HCT116 (cell line): ENCODE measurements around the gene TAP1. TPM values are rescaled to one million over a fixed set of nuclear protein-coding genes. Genes with fewer than 3 reads are reported as not detected.

ENCODE experiments used
- ATAC-seq: fragments of 200-7000 bp; cut with Tn5 transposase; 2 replicates; pipeline ENCODE4 v1.9.1; 2020; ENCODE audit warnings: mild to moderate bottlenecking, moderate library complexity
- BruUV-seq: library from RNA; stranded (reverse); fragments of 400-500 nt; replicated peaks from 2 replicates; lab custom pipeline; 2021; lab: Mats Ljungman, UMichigan
- CTCF ChIA-PET: fragments of 300-600 bp; sonication (Branson Sonifier 250); formaldehyde crosslinking; loops from one replicate; lab custom pipeline; 2021; ENCODE audit warnings: antibody characterized with exemption; lab: Charles Lee
- POLR2A ChIA-PET: fragments of 300-600, 350-600 bp; sonication (Branson Sonifier 250); formaldehyde crosslinking; loops from one replicate; lab custom pipeline; 2021; ENCODE audit warnings: antibody characterized with exemption; lab: Charles Lee
- RAD21 ChIA-PET, 2 experiments: fragments of 300-600 bp; sonication (Branson Sonifier 250); formaldehyde crosslinking; loops; one replicate each; lab custom pipeline; 2023; ENCODE audit warnings: low total read pairs in 2 of 2; ENCODE audit not compliant: uncharacterized antibody in 2 of 2, unreplicated experiment in 2 of 2, low non-redundant PET in 1 of 2; lab: Charles Lee
- DNase-seq: peaks from one replicate; pipeline ENCODE4 v3.0.0-alpha.2; 2010; ENCODE audit warnings: low read depth, low spot score
- H2AFZ ChIP-seq: fragments of 200-600 bp; shearing (Covaris generic), sonication (generic); 2 replicates; pipeline ENCODE4 v1.6.1; 2017; ENCODE audit warnings: low read depth, mixed run types, mixed read lengths, antibody characterized with exemption, low read length; ENCODE audit not compliant: poor library complexity, severe bottlenecking
- H3K27ac ChIP-seq: 2 replicates; pipeline ENCODE4 v1.5.1; 2012; ENCODE audit warnings: low read depth, low read length
- H3K27me3 ChIP-seq: fragments of 200-600 bp; sonication (generic); 2 replicates; pipeline ENCODE4 v1.6.1; 2016; ENCODE audit warnings: mixed run types, low read length, mixed read lengths; ENCODE audit not compliant: insufficient read depth
- H3K36me3 ChIP-seq, 2 experiments: fragments of 200-500 bp in 1 of 2; fragments of 200-600 bp in 1 of 2; sonication (Bioruptor generic) in 1 of 2; sonication (generic) in 1 of 2; 2 replicates each; pipeline versions ENCODE4 v1.5.1 to v1.6.1; 2014 to 2016; ENCODE audit warnings: low read length in 2 of 2, inconsistent platforms in 1 of 2, mixed read lengths in 1 of 2, mixed run types in 1 of 2; ENCODE audit not compliant: insufficient read depth in 2 of 2, control insufficient read depth in 1 of 2
- H3K4me1 ChIP-seq, 2 experiments: fragments of 200-600 bp in 1 of 2; sonication (generic) in 1 of 2; 2 replicates each; pipeline versions ENCODE4 v1.5.1 to v1.6.1; 2012 to 2017; ENCODE audit warnings: low read length in 2 of 2, inconsistent platforms in 1 of 2, mild to moderate bottlenecking in 1 of 2, mixed read lengths in 1 of 2, mixed run types in 1 of 2, moderate library complexity in 1 of 2; ENCODE audit not compliant: insufficient read depth in 2 of 2, control insufficient read depth in 1 of 2
- H3K4me2 ChIP-seq: fragments of 200-600 bp; sonication (generic); 2 replicates; pipeline ENCODE4 v1.6.1; 2017; ENCODE audit warnings: mixed run types, low read length, mixed read lengths
- H3K4me3 ChIP-seq, 2 experiments: fragments of 200-600 bp in 1 of 2; sonication (generic) in 1 of 2; replicated peaks in 1 of 2; 2 replicates each; pipeline ENCODE4 v1.5.1; 2011 to 2016; ENCODE audit warnings: low read length in 2 of 2, control low read depth in 1 of 2, low read depth in 1 of 2, mild to moderate bottlenecking in 1 of 2, mixed read lengths in 1 of 2, mixed run types in 1 of 2
- H3K79me2 ChIP-seq: fragments of 200-600 bp; sonication (generic); 2 replicates; pipeline ENCODE4 v1.6.1; 2017; ENCODE audit warnings: mild to moderate bottlenecking, mixed run types, low read length, moderate library complexity, mixed read lengths; ENCODE audit not compliant: insufficient read depth
- H3K9ac ChIP-seq: fragments of 200-600 bp; sonication (generic); 2 replicates; pipeline ENCODE4 v1.6.1; 2016; ENCODE audit warnings: low read length, mixed read lengths
- H3K9me2 ChIP-seq: fragments of 200-600 bp; sonication (generic), shearing (Covaris generic); 2 replicates; pipeline ENCODE4 v1.6.1; 2017; ENCODE audit warnings: mixed run types, mild to moderate bottlenecking, moderate library complexity; ENCODE audit not compliant: insufficient read depth
- H3K9me3 ChIP-seq, 2 experiments: fragments of 200-500 bp in 1 of 2; fragments of 200-600 bp in 1 of 2; sonication (Bioruptor generic) in 1 of 2; sonication (generic) in 1 of 2; 2 replicates each; pipeline ENCODE4 v1.6.1; 2014 to 2017; ENCODE audit warnings: low read length in 2 of 2, mixed read lengths in 2 of 2, inconsistent platforms in 1 of 2, low read depth in 1 of 2, mild to moderate bottlenecking in 1 of 2, mixed run types in 1 of 2, moderate library complexity in 1 of 2; ENCODE audit not compliant: control insufficient read depth in 1 of 2, insufficient read depth in 1 of 2
- H4K20me1 ChIP-seq: fragments of 200-600 bp; sonication (generic), shearing (Covaris generic); 2 replicates; pipeline ENCODE4 v1.6.1; 2017; ENCODE audit warnings: mixed run types, mild to moderate bottlenecking, moderate library complexity; ENCODE audit not compliant: insufficient read depth
- CTCF ChIP-seq, 3 experiments: fragments of 200-600 bp in 1 of 3; sonication (generic) in 1 of 3; IDR thresholded peaks in 2 of 3; conservative IDR thresholded peaks in 1 of 3; 2 replicates each; pipeline ENCODE4 v1.5.1; 2012 to 2017; ENCODE audit warnings: low read depth in 2 of 3, low read length in 2 of 3, antibody characterized with exemption in 1 of 3, borderline replicate concordance in 1 of 3, control low read depth in 1 of 3, mild to moderate bottlenecking in 1 of 3, mixed read lengths in 1 of 3, mixed run types in 1 of 3, moderate library complexity in 1 of 3; ENCODE audit not compliant: insufficient read depth in 1 of 3
- ELF1 ChIP-seq: IDR thresholded peaks from 2 replicates; pipeline ENCODE4 v1.6.1; 2012; ENCODE audit warnings: low read depth, borderline replicate concordance
- EZH2phosphoT487 ChIP-seq: fragments of 200-600 bp; IDR thresholded peaks from 2 replicates; pipeline ENCODE4 v1.6.1; 2018; ENCODE audit warnings: antibody characterized with exemption, borderline replicate concordance
- JUND ChIP-seq: IDR thresholded peaks from 2 replicates; pipeline ENCODE4 v1.6.1; 2012
- POLR2A ChIP-seq: IDR thresholded peaks from 2 replicates; pipeline ENCODE4 v1.7.0; 2011; ENCODE audit warnings: borderline replicate concordance; ENCODE audit not compliant: insufficient read depth, insufficient read length; ENCODE audit errors: extremely low read depth
- REST ChIP-seq: IDR thresholded peaks from 2 replicates; pipeline ENCODE4 v1.6.1; 2012; ENCODE audit warnings: low read depth
- SIN3A ChIP-seq: IDR thresholded peaks from 2 replicates; pipeline ENCODE4 v1.6.1; 2012; ENCODE audit warnings: low read depth
- SRF ChIP-seq: IDR thresholded peaks from 2 replicates; pipeline ENCODE4 v1.6.1; 2012; ENCODE audit warnings: low read depth
- TCF7L2 ChIP-seq: IDR thresholded peaks from 2 replicates; pipeline ENCODE4 v1.7.0; 2011; ENCODE audit warnings: borderline replicate concordance, inconsistent platforms; ENCODE audit not compliant: insufficient read depth, insufficient read length; ENCODE audit errors: extremely low read depth
- YY1 ChIP-seq: IDR thresholded peaks from 2 replicates; pipeline ENCODE4 v1.6.1; 2011; ENCODE audit warnings: low read length, low read depth, moderate library complexity, mild to moderate bottlenecking; ENCODE audit not compliant: insufficient replicate concordance; ENCODE audit errors: extremely low read depth
- ZNF274 ChIP-seq: fragments of 200-500 bp; sonication (Bioruptor generic); IDR thresholded peaks from 2 replicates; pipeline ENCODE4 v1.6.1; 2014; ENCODE audit warnings: mild to moderate bottlenecking, low read depth, low read length, inconsistent platforms
- intact Hi-C: fragments of 100-400 bp; cut with micrococcal nuclease; formaldehyde crosslinking; loops from 2 replicates; pipeline ENCODE4 v1.10.0; 2022
- total RNA-seq: library from RNA; stranded (reverse); gene quantifications from one replicate; pipeline ENCODE4 v1.2.1, GENCODE V29; 2021; ENCODE audit not compliant: unreplicated experiment
- TF ChIP-seq, protein P1 (sequence below): IDR thresholded peaks from 2 replicates; pipeline ENCODE4 v1.6.1; 2011; ENCODE audit warnings: mild to moderate bottlenecking, low read length, moderate library complexity; ENCODE audit not compliant: insufficient replicate concordance; ENCODE audit errors: extremely low read depth

TAP1 gene
- total RNA-seq, 1 experiment from 2014 or later = 32.2 TPM

DNA sequence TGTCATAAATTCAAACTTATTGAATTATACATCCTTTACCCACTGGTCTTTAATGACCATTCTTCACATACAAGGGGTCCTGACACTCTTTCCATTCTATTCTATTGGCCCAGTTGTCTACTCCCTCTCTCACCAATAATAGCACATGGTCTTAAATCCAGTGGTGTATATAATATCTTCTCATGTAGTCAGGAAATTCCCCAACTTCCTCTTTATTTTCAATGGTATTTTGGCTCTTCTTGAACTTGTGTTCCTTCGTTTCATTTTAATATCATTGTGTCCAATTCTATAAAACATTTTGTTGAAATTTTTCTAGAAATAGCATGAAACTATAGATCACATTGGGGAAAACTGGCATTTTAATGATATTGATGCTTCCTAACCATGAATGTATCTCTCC is 37.3 kb upstream of the TAP1 start (continued):
- TF ChIP-seq EZH2phosphoT487 = no peak

DNA sequence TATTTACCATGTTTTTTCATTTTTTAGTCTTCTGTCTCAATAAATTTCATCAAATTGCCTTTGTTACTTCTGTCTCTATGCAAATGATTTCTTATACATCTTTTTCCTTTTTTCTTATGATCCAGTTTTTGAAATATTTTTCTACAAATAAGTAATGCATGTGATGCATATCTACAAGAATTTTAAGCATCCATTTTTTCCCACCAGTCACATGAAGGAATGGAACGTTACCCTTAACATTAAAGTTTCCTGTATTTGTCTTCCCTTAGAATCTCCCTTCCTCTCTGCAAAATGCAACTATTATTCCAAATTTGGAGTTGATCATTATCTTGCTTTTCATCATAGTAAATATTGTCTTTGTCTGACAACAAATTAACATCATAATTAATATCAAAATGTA is 36.0 kb upstream of the TAP1 start:
- intact Hi-C loops = loop anchor here (5.0 kb wide), 2 partner anchors 43 to 78 kb away; partner anchors contain the start of gene BRD2
- DNase-seq (no peak), ATAC-seq (no peak)
- Histone ChIP-seq H3K9ac (no peak overlapping the region), H3K36me3 (no peaks in the 10 kb centered on the region), H3K4me3 (no peak overlapping the region), H3K4me2 (no peak overlapping the region), H3K27ac (no peak overlapping the region), H3K4me1 (peaks cover 0 to 14% of the 10 kb centered on the region in 2 experiments; a peak in 3 of 4 replicates), H3K79me2 (no peaks in the 10 kb centered on the region), H3K27me3 (no peaks in the 10 kb centered on the region), H2AFZ (no peak overlapping the region), H3K9me3 (no peaks in the 10 kb centered on the region), H4K20me1 (no peaks in the 10 kb centered on the region), H3K9me2 (no peaks in the 10 kb centered on the region)
- RAD21 ChIA-PET = no interaction called here
- CTCF ChIA-PET = no interaction called here
- POLR2A ChIA-PET = no interaction called here
- BruUV-seq = no TSS peak
- TF ChIP-seq SIN3A (no peak), YY1 (no peak), TCF7L2 (no peak), ZNF274 (no peak), JUND (no peak), REST (no peak), EZH2phosphoT487 (no peak), POLR2A (no peak), ELF1 (no peak), SRF (no peak), CTCF (IDR thresholded peaks at IDR 0.05 in 2 of 3, conservative IDR thresholded peaks at IDR 0.05 in 1 of 3; ENCODE audit: borderline replicate concordance in 1 of 3, insufficient read depth in 1 of 3, low read depth in 2 of 3, low read length in 2 of 3) (no peak)
- TF ChIP-seq, protein P1, sequence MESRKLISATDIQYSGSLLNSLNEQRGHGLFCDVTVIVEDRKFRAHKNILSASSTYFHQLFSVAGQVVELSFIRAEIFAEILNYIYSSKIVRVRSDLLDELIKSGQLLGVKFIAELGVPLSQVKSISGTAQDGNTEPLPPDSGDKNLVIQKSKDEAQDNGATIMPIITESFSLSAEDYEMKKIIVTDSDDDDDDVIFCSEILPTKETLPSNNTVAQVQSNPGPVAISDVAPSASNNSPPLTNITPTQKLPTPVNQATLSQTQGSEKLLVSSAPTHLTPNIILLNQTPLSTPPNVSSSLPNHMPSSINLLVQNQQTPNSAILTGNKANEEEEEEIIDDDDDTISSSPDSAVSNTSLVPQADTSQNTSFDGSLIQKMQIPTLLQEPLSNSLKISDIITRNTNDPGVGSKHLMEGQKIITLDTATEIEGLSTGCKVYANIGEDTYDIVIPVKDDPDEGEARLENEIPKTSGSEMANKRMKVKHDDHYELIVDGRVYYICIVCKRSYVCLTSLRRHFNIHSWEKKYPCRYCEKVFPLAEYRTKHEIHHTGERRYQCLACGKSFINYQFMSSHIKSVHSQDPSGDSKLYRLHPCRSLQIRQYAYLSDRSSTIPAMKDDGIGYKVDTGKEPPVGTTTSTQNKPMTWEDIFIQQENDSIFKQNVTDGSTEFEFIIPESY = no peak
